Adrenal gland (tissue), 5 donors: ENCODE measurements around the gene ADAT3.

ENCODE experiments used
- CTCF ChIP-seq, 6 experiments: fragments of 450-650 bp in 4 of 6; fragments of 200-600 bp in 2 of 6; sonication (generic) in 1 of 6; IDR thresholded peaks; 1 replicate in 5 of 6; 2 replicates in 1 of 6; pipeline versions ENCODE4 v1.5.1 to v1.8.0; 2016 to 2021; ENCODE audit warnings: antibody characterized with exemption in 6 of 6, mild to moderate bottlenecking in 2 of 6, moderate library complexity in 1 of 6
- POLR2A ChIP-seq, 2 donors: fragments of 450-650 bp; IDR thresholded peaks; one replicate each; pipeline ENCODE4 v1.6.1; 2017; ENCODE audit warnings: antibody characterized with exemption in 2 of 2, mild to moderate bottlenecking in 2 of 2, moderate library complexity in 1 of 2
- donor health status: DM: no; HTN: no; CAD: no.

DNA sequence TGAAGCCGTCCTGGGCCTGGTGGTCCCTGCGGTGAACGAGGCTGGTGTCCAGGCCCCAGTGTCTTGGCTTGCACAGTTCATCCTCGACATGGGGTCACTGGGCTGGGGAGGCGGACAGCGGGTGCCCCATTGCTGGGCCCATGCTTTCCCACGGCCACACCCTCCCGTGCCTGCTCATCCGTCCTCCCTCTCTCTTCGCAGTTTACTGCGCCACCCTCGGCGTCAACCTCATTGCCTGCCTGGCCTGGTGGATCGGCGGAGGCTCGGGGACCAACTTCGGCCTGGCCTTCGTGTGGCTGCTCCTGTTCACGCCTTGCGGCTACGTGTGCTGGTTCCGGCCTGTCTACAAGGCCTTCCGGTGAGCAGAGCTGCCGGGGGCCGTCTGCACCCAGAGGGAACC is 12.7 kb downstream of the ADAT3 start:
- TF ChIP-seq CTCF (IDR thresholded peaks at IDR 0.05) (no peak), POLR2A (IDR thresholded peaks at IDR 0.05) (no peak)
